GM12872 (cell line): Measurements from ENCODE around the gene BECN2.

Source experiments
- CTCF ChIP-seq: IDR thresholded peaks from 3 replicates; pipeline ENCODE4 v1.5.1; 2011; ENCODE audit warnings: low read depth, mild to moderate bottlenecking, low read length, moderate library complexity; ENCODE audit not compliant: insufficient read depth

The BECN2 gene

GRCh38 chr1:242006976-242007375 is 49.4 kb downstream of the BECN2 start:
- TF ChIP-seq CTCF = no peak
